K562 (cell line): ENCODE data around the gene BTBD1. TPM values are rescaled to one million over a fixed set of nuclear protein-coding genes. Genes with fewer than 3 reads are reported as not detected.
A peak's percentile ranks its signal among the peaks of the same experiment; 100 is the strongest.

Source experiments
- ARID1B ChIP-seq: fragments of 450-650 bp; IDR thresholded peaks from 2 replicates; pipeline ENCODE4 v1.6.1; 2016; ENCODE audit warnings: antibody characterized with exemption, mild to moderate bottlenecking, inconsistent platforms
- CHCHD3 ChIP-seq: fragments of 250-450 bp; sonication (Bioruptor Pico); IDR thresholded peaks from 2 replicates; pipeline ENCODE4 v2.1.2; 2022; ENCODE audit warnings: mild to moderate bottlenecking
- CTCF ChIP-seq, 3 experiments: IDR thresholded peaks in 2 of 3; conservative IDR thresholded peaks in 1 of 3; 2 replicates each; pipeline ENCODE4 v1.5.1; 2011 to 2012; ENCODE audit warnings: low read length in 3 of 3, mild to moderate bottlenecking in 3 of 3, control low read depth in 2 of 3, improper control_type of control experiment in 1 of 3, inconsistent platforms in 1 of 3, low read depth in 1 of 3, mixed read lengths in 1 of 3, moderate library complexity in 1 of 3; ENCODE audit not compliant: insufficient read depth in 2 of 3
- DEAF1 ChIP-seq: fragments of 450-650 bp; formaldehyde crosslinking; IDR thresholded peaks from 2 replicates; pipeline ENCODE4 v1.4.0; 2020; ENCODE audit warnings: mild to moderate bottlenecking, moderate library complexity
- E2F5 ChIP-seq: sonication (generic); formaldehyde crosslinking; IDR thresholded peaks from 2 replicates; pipeline ENCODE4 v1.8.0; 2022; ENCODE audit warnings: mild to moderate bottlenecking, missing genetic modification reagents
- EP400 ChIP-seq: fragments of 450-650 bp; IDR thresholded peaks from 2 replicates; pipeline ENCODE4 v1.6.1; 2017; ENCODE audit warnings: antibody characterized with exemption, mild to moderate bottlenecking, moderate library complexity
- FOXM1 ChIP-seq, 2 experiments: fragments of 450-650 bp in 1 of 2; sonication (generic) in 1 of 2; formaldehyde crosslinking in 1 of 2; IDR thresholded peaks; 2 replicates each; pipeline versions ENCODE4 v1.6.1 to v1.9.0; 2017 to 2022; ENCODE audit warnings: low read depth in 2 of 2, mild to moderate bottlenecking in 2 of 2, missing genetic modification reagents in 1 of 2, moderate library complexity in 1 of 2
- GATAD2A ChIP-seq: fragments of 450-650 bp; IDR thresholded peaks from 2 replicates; pipeline ENCODE4 v1.6.1; 2017
- JUND ChIP-seq, 2 experiments: IDR thresholded peaks; 2 replicates in 1 of 2; 3 replicates in 1 of 2; pipeline ENCODE4 v1.6.1; 2011; ENCODE audit warnings: borderline replicate concordance in 2 of 2, low read depth in 2 of 2, low read length in 2 of 2, improper control_type of control experiment in 1 of 2, missing biosample characterization in 1 of 2, missing genetic modification characterization in 1 of 2, missing genetic modification reagents in 1 of 2
- SMC3 ChIP-seq: conservative IDR thresholded peaks from 2 replicates; pipeline ENCODE4 v1.6.1; 2011; ENCODE audit warnings: low read depth, low read length, improper control_type of control experiment; ENCODE audit not compliant: insufficient read depth
- TRIM28 ChIP-seq: fragments of 450-650 bp; IDR thresholded peaks from 2 replicates; pipeline ENCODE4 v1.6.1; 2017
- ZNF75A ChIP-seq: fragments of 450-650 bp; formaldehyde crosslinking; IDR thresholded peaks from 2 replicates; pipeline ENCODE4 v1.4.0; 2020; ENCODE audit warnings: mild to moderate bottlenecking
- polyA plus RNA-seq, 8 experiments: library from polyadenylated mRNA; depleted of rRNA in 4 of 8; stranded (reverse) in 5 of 8; unstranded in 3 of 8; fragments of >200 nt; fragmentation: Nextera tagmentation in 2 of 8; fragmentation: Illumina TruSeq in 1 of 8; extraction: Ambion mirVana in 2 of 8; extraction: Trizol in 1 of 8; gene quantifications; 2 replicates each; pipeline versions ENCODE4 v1.2.1 to v1.2.3, GENCODE V29; 2011 to 2014; ENCODE audit warnings: inconsistent platforms in 1 of 8, missing spikeins in 1 of 8
- total RNA-seq, 7 experiments: library from RNA; depleted of rRNA in 6 of 7; stranded (reverse); fragments of >200 nt in 6 of 7; fragmentation: Illumina TruSeq in 2 of 7; extraction: Trizol in 2 of 7; gene quantifications; 2 replicates each; pipeline versions ENCODE4 v1.2.1 to v1.2.3, GENCODE V29; 2011 to 2021; ENCODE audit warnings: low replicate concordance in 1 of 7
- TF ChIP-seq, protein P1 (sequence below): fragments of 450-650 bp; IDR thresholded peaks from 2 replicates; pipeline ENCODE4 v1.6.1; 2017; ENCODE audit warnings: antibody characterized with exemption, mild to moderate bottlenecking
- TF ChIP-seq, protein P2 (sequence below): fragments of 450-650 bp; formaldehyde crosslinking; conservative IDR thresholded peaks from 2 replicates; pipeline ENCODE4 v1.4.0; 2022; ENCODE audit warnings: mild to moderate bottlenecking, missing genetic modification characterization

Gene BTBD1
- total and polyA plus RNA-seq, 9 of the 15 experiments (the other 6 are each of a cell fraction or from before 2014, with no cell fraction given), result 19.4 to 106 (median 90.4) TPM

- TF ChIP-seq CTCF (IDR thresholded peaks at IDR 0.05 in 2 of 3, conservative IDR thresholded peaks at IDR 0.05 in 1 of 3; ENCODE audit: insufficient read depth in 2 of 3, low read depth in 1 of 3, low read length in 3 of 3) (peak; percentile 56 to 83 (median 65)), ZNF75A (CRISPR knock-in tag) (no peak), SMC3 (peak; percentile 39; the same call in 1 of the 2 replicates), ARID1B (no peak), CHCHD3 (CRISPR knock-in tag) (no peak), E2F5 (CRISPR knock-in tag) (0 out of 2 replicates have a peak, but pooled peaks have one; percentile 34), TRIM28 (no peak), DEAF1 (CRISPR knock-in tag) (peak; percentile 90), FOXM1 (IDR thresholded peaks at IDR 0.05; ENCODE audit: low read depth) (no peak), FOXM1 (CRISPR knock-in tag; IDR thresholded peaks at IDR 0.05; ENCODE audit: low read depth) (no peak), EP400 (0 out of 2 replicates have a peak, but pooled peaks have one; percentile 25), JUND (IDR thresholded peaks at IDR 0.05; ENCODE audit: borderline replicate concordance, low read depth, low read length) (no peak; the same call in 1 of the 2 replicates), JUND (tag; IDR thresholded peaks at IDR 0.05; ENCODE audit: borderline replicate concordance, low read depth, low read length) (peak; percentile 11; the same call in 1 of the 3 replicates), GATAD2A (no peak)
- TF ChIP-seq, protein P1, sequence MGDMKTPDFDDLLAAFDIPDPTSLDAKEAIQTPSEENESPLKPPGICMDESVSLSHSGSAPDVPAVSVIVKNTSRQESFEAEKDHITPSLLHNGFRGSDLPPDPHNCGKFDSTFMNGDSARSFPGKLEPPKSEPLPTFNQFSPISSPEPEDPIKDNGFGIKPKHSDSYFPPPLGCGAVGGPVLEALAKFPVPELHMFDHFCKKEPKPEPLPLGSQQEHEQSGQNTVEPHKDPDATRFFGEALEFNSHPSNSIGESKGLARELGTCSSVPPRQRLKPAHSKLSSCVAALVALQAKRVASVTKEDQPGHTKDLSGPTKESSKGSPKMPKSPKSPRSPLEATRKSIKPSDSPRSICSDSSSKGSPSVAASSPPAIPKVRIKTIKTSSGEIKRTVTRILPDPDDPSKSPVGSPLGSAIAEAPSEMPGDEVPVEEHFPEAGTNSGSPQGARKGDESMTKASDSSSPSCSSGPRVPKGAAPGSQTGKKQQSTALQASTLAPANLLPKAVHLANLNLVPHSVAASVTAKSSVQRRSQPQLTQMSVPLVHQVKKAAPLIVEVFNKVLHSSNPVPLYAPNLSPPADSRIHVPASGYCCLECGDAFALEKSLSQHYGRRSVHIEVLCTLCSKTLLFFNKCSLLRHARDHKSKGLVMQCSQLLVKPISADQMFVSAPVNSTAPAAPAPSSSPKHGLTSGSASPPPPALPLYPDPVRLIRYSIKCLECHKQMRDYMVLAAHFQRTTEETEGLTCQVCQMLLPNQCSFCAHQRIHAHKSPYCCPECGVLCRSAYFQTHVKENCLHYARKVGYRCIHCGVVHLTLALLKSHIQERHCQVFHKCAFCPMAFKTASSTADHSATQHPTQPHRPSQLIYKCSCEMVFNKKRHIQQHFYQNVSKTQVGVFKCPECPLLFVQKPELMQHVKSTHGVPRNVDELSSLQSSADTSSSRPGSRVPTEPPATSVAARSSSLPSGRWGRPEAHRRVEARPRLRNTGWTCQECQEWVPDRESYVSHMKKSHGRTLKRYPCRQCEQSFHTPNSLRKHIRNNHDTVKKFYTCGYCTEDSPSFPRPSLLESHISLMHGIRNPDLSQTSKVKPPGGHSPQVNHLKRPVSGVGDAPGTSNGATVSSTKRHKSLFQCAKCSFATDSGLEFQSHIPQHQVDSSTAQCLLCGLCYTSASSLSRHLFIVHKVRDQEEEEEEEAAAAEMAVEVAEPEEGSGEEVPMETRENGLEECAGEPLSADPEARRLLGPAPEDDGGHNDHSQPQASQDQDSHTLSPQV, result 0 out of 2 replicates have a peak, but pooled peaks have one; percentile 39
- TF ChIP-seq, protein P2, sequence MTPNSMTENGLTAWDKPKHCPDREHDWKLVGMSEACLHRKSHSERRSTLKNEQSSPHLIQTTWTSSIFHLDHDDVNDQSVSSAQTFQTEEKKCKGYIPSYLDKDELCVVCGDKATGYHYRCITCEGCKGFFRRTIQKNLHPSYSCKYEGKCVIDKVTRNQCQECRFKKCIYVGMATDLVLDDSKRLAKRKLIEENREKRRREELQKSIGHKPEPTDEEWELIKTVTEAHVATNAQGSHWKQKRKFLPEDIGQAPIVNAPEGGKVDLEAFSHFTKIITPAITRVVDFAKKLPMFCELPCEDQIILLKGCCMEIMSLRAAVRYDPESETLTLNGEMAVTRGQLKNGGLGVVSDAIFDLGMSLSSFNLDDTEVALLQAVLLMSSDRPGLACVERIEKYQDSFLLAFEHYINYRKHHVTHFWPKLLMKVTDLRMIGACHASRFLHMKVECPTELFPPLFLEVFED (CRISPR knock-in tag), result no peak
Observed at GRCh38 chr15:82999905-83000671, 67.0 kb downstream of the BTBD1 start (continued).
